Body of pancreas (tissue), 4 donors: ENCODE measurements around the gene TXNRD2. TPM values are rescaled to one million over a fixed set of nuclear protein-coding genes. Genes with fewer than 3 reads are reported as not detected.

Source experiments
- ATAC-seq: fragments of 150-250 bp; one replicate; pipeline ENCODE4 v1.9.1; 2016
- DNase-seq, 4 donors: peaks; one replicate each; pipeline ENCODE4 v3.0.0-alpha.2; 2019
- H3K27ac ChIP-seq, 4 donors: fragments of 200-600 bp; sonication (generic); 1 replicate in 3 of 4; 2 replicates in 1 of 4; pipeline versions ENCODE4 v1.5.1 to v1.6.1; 2016 to 2019; ENCODE audit warnings: mild to moderate bottlenecking in 1 of 4, mixed read lengths in 1 of 4, moderate library complexity in 1 of 4
- H3K27me3 ChIP-seq, 2 donors: fragments of 200-600 bp; sonication (generic); one replicate each; pipeline ENCODE4 v1.6.0; 2016; ENCODE audit warnings: mild to moderate bottlenecking in 1 of 2
- H3K36me3 ChIP-seq, 2 donors: fragments of 200-600 bp; sonication (generic); replicated peaks in 1 of 2; 2 replicates each; pipeline ENCODE4 v1.5.1; 2016; ENCODE audit warnings: low read depth in 2 of 2; ENCODE audit not compliant: insufficient read depth in 1 of 2
- H3K4me1 ChIP-seq: fragments of 200-600 bp; sonication (generic); one replicate; pipeline ENCODE4 v1.6.0; 2016
- H3K4me3 ChIP-seq, 2 donors: fragments of 200-600 bp; sonication (generic); 1 replicate in 1 of 2; 2 replicates in 1 of 2; pipeline ENCODE4 v1.5.1; 2016 to 2019
- H3K9me3 ChIP-seq, 3 donors: fragments of 200-600 bp; sonication (generic); 1 replicate in 2 of 3; 2 replicates in 1 of 3; pipeline ENCODE4 v1.5.1; 2016
- POLR2A ChIP-seq, 3 donors: fragments of 450-650 bp; IDR thresholded peaks; one replicate each; pipeline ENCODE4 v1.6.1; 2016; ENCODE audit warnings: antibody characterized with exemption in 3 of 3, mild to moderate bottlenecking in 2 of 3
- WGBS, 2 donors: methylation state at CpG; one replicate each; pipeline ENCODE4 v1.1.5; 2017; 5-methylcytosine and 5-hydroxymethylcytosine counted together
- intact Hi-C: fragments of 100-400 bp; cut with DNase I; formaldehyde crosslinking; loops from one replicate; pipeline ENCODE4 v1.15.1; 2023
- total RNA-seq, 2 donors: library from RNA; depleted of rRNA; stranded (reverse); fragments of >200 nt; gene quantifications; one replicate each; pipeline ENCODE4 v1.1.0, GENCODE V29; 2016
- TF ChIP-seq, protein P1 (sequence below), 7 experiments: fragments of 450-650 bp in 4 of 7; fragments of 200-600 bp in 3 of 7; sonication (generic) in 3 of 7; IDR thresholded peaks; one replicate each; pipeline ENCODE4 v1.5.1; 2016 to 2019; ENCODE audit warnings: antibody characterized with exemption in 7 of 7

TXNRD2 gene
- total RNA-seq, 2 donors from 2014 or later, result 22.1 to 23.6 TPM

GRCh38 chr22:19863571-19863970 lies 78.0 kb downstream of the TXNRD2 start:
- DNase-seq (no peak), ATAC-seq (no peak)
- intact Hi-C loops, result no loop called here
- Histone ChIP-seq H3K36me3 (no peaks in the 10 kb centered on the region), H3K4me1 (peaks cover 5% of the 10 kb centered on the region), H3K27ac (no peak overlapping the region), H3K27me3 (no peaks in the 10 kb centered on the region), H3K9me3 (no peaks in the 10 kb centered on the region), H3K4me3 (no peak overlapping the region)
- TF ChIP-seq POLR2A (IDR thresholded peaks at IDR 0.05), result no peak
- TF ChIP-seq, protein P1, sequence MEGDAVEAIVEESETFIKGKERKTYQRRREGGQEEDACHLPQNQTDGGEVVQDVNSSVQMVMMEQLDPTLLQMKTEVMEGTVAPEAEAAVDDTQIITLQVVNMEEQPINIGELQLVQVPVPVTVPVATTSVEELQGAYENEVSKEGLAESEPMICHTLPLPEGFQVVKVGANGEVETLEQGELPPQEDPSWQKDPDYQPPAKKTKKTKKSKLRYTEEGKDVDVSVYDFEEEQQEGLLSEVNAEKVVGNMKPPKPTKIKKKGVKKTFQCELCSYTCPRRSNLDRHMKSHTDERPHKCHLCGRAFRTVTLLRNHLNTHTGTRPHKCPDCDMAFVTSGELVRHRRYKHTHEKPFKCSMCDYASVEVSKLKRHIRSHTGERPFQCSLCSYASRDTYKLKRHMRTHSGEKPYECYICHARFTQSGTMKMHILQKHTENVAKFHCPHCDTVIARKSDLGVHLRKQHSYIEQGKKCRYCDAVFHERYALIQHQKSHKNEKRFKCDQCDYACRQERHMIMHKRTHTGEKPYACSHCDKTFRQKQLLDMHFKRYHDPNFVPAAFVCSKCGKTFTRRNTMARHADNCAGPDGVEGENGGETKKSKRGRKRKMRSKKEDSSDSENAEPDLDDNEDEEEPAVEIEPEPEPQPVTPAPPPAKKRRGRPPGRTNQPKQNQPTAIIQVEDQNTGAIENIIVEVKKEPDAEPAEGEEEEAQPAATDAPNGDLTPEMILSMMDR (IDR thresholded peaks at IDR 0.05), result no peak
- WGBS, 2 donors, result 64 to 91% methylated on average over 5 of the region's 5 CpGs

- ATAC-seq (no peak), DNase-seq (no peak)
- no peak overlapping the region for H3K4me3 ChIP-seq
- TF ChIP-seq, protein P1 (IDR thresholded peaks at IDR 0.05), result no peak
- no peak for TF ChIP-seq POLR2A (IDR thresholded peaks at IDR 0.05)
- no peaks in the 10 kb centered on the region for H3K9me3 ChIP-seq
- no peak overlapping the region for H3K27ac ChIP-seq
- no peaks in the 10 kb centered on the region for H3K27me3 ChIP-seq
- peaks cover 5% of the 10 kb centered on the region for H3K4me1 ChIP-seq
- 88 to 95% methylated on average over 13 of the region's 13 CpGs for WGBS, 2 donors
- intact Hi-C loops, result no loop called here
- no peaks in the 10 kb centered on the region for H3K36me3 ChIP-seq
Measured at GRCh38 chr22:19862619-19863246, 78.9 kb downstream of the TXNRD2 start.

DNA sequence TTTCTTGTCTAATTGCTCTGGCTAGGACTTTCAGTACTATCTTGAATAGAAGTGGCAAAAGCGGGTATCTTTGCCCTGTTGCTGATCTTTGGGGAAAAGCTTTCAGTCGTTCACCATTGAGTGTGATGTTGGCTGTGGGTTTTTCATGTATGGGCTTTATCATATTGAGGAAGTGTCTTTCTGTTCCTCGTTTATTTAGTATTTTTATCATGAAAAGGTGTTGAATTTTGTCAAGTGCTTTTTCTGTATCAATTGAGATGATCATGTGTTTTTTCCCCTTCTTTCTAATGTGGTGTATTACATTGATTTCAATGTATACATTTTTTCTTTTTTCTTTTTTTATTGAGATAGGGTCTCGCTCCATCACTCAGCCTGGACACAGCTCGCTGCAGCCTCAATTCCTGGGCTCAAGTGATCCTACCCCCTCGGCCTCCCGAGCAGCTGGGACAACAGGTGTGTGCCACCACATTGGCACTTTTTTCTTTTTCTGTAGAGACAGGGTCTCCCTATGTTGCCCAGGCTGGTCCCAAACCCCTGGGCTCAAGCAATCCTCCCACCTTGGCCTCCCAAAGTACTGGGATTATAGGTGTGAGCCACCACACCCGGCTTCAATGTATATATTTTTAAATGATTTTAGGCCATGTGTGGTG lies 81.6 kb downstream of the TXNRD2 start:
- intact Hi-C loops, result no loop called here
- Histone ChIP-seq H3K4me3 (no peak overlapping the region), H3K4me1 (peaks cover 14% of the 10 kb centered on the region), H3K27ac (no peak overlapping the region), H3K36me3 (no peaks in the 10 kb centered on the region), H3K27me3 (no peaks in the 10 kb centered on the region), H3K9me3 (no peaks in the 10 kb centered on the region)
- 92 to 97% methylated on average over 8 of the region's 8 CpGs for WGBS, 2 donors
- TF ChIP-seq, protein P1 (IDR thresholded peaks at IDR 0.05), result no peak
- TF ChIP-seq POLR2A (IDR thresholded peaks at IDR 0.05), result no peak
- no peak for ATAC-seq
- DNase-seq, result no peak

- H3K36me3 ChIP-seq, result no peaks in the 10 kb centered on the region
- no peak overlapping the region for H3K27ac ChIP-seq
- intact Hi-C loops, result no loop called here
- H3K27me3 ChIP-seq, result no peaks in the 10 kb centered on the region
- no peaks in the 10 kb centered on the region for H3K9me3 ChIP-seq
- peaks cover 28% of the 10 kb centered on the region for H3K4me1 ChIP-seq
- 100% methylated on average over 3 of the region's 3 CpGs for WGBS, 2 donors
- no peak for DNase-seq
- TF ChIP-seq, protein P1 (IDR thresholded peaks at IDR 0.05), result no peak
- no peak for TF ChIP-seq POLR2A (IDR thresholded peaks at IDR 0.05)
- H3K4me3 ChIP-seq, result no peak overlapping the region
- ATAC-seq, result no peak
Measured at GRCh38 chr22:19857382-19857781, 84.2 kb downstream of the TXNRD2 start.
